ENCODE data around the gene MTG2.

Gene MTG2

GRCh38 chr20:62179162-62179504 is 3.7 kb upstream of the MTG2 start:
- ChIA-PET POLR2A (no interaction called here), CTCF (no interaction called here)
- TF ChIP-seq ZNF416 (tag by site-specific recombination; IDR thresholded peaks at IDR 0.05) (no peak), SALL2 (tag by site-specific recombination; IDR thresholded peaks at IDR 0.05; ENCODE audit: borderline replicate concordance) (no peak), ZNF148 (tag by site-specific recombination; IDR thresholded peaks at IDR 0.05; ENCODE audit: borderline replicate concordance) (no peak), ZNF639 (tag by site-specific recombination; IDR thresholded peaks at IDR 0.05) (no peak), KLF8 (tag by site-specific recombination; IDR thresholded peaks at IDR 0.05) (no peak), ZNF138 (tag by site-specific recombination; IDR thresholded peaks at IDR 0.05; ENCODE audit: borderline replicate concordance) (no peak), ELK4 (IDR thresholded peaks at IDR 0.05; ENCODE audit: borderline replicate concordance, low read depth, low read length) (no peak), ZNF654 (tag by site-specific recombination; IDR thresholded peaks at IDR 0.05; ENCODE audit: low read depth) (no peak), ZNF146 (tag by site-specific recombination; IDR thresholded peaks at IDR 0.05) (no peak), ZNF140 (tag by site-specific recombination; IDR thresholded peaks at IDR 0.05) (no peak), EGR2 (tag by site-specific recombination; IDR thresholded peaks at IDR 0.05; ENCODE audit: low read depth) (no peak), TSHZ1 (tag by site-specific recombination; IDR thresholded peaks at IDR 0.05; ENCODE audit: borderline replicate concordance) (no peak), ZSCAN30 (tag by site-specific recombination; IDR thresholded peaks at IDR 0.05) (no peak), ZNF658 (tag by site-specific recombination; IDR thresholded peaks at IDR 0.05) (no peak), PRDM1 (tag by site-specific recombination; IDR thresholded peaks at IDR 0.05) (no peak), ZBTB26 (tag by site-specific recombination; optimal IDR thresholded peaks at IDR 0.05) (no peak), ZNF404 (tag by site-specific recombination; IDR thresholded peaks at IDR 0.05) (no peak), SETDB1 (IDR thresholded peaks at IDR 0.05; ENCODE audit: insufficient read length, low read length) (no peak), MYNN (tag by site-specific recombination; IDR thresholded peaks at IDR 0.05; ENCODE audit: borderline replicate concordance) (no peak), ZNF433 (tag by site-specific recombination; IDR thresholded peaks at IDR 0.05; ENCODE audit: low read depth) (no peak)
- H3K4me1 ChIP-seq (ENCODE audit: control insufficient read depth, insufficient read depth, low read length), result no peaks in the 10 kb centered on the region
- no peaks in the 10 kb centered on the region for H3K9me3 ChIP-seq (ENCODE audit: control insufficient read depth, insufficient read depth, low read depth, low read length)
- peaks cover 0 to 25% of the 10 kb centered on the region in 2 experiments; a peak in 2 of 3 replicates for H3K36me3 ChIP-seq (ENCODE audit: control insufficient read depth in 2 of 2, insufficient read depth in 1 of 2, low read length in 2 of 2)
- H3K4me3 ChIP-seq (ENCODE audit: low read depth, low read length), result no peak overlapping the region
- no peak overlapping the region for H3K27ac ChIP-seq (ENCODE audit: extremely low read depth, low read depth, low read length)
